Measurements from ENCODE around the gene MRPL1. TPM values are rescaled to one million over a fixed set of nuclear protein-coding genes. Genes with fewer than 3 reads are reported as not detected.
"Not testable (repeated sequence)": the region's sequence is repeated elsewhere in the genome, so short reads cannot be mapped to it uniquely, and the experiment has no call there.

Gene MRPL1
- total and polyA plus RNA-seq, 2 donors (not counting 1 experiment from before 2014, with no cell fraction given), result 25.4 to 35.6 TPM

GRCh38 chr4:77960367-77960766 lies 97.7 kb downstream of the MRPL1 start:
- H3K36me3 ChIP-seq (ENCODE audit: control insufficient read depth, insufficient read depth, low read length), result no peaks in the 10 kb centered on the region
- no peaks in the 10 kb centered on the region for H3K9me3 ChIP-seq (ENCODE audit: control insufficient read depth, insufficient read depth, low read depth, low read length)
- H3K27me3 ChIP-seq (ENCODE audit: control insufficient read depth, insufficient read depth, low read length), result no peaks in the 10 kb centered on the region
- no peaks in the 10 kb centered on the region for H4K20me1 ChIP-seq (ENCODE audit: control insufficient read depth, extremely low read depth, insufficient read depth, low read length)
- H3K4me1 ChIP-seq (ENCODE audit: control insufficient read depth, extremely low read depth, insufficient read depth, low read length), result no peaks in the 10 kb centered on the region
- no peaks in the 10 kb centered on the region for H3K79me2 ChIP-seq (ENCODE audit: control insufficient read depth, insufficient read depth, low read length)
- no peak overlapping the region for H3K27ac ChIP-seq (ENCODE audit: insufficient read depth, low read length)
- H3K4me3 ChIP-seq (replicated peaks in 1 of 4; ENCODE audit: control extremely low read depth in 1 of 4, insufficient read depth in 1 of 4, low read depth in 3 of 4, low read length in 4 of 4), result no peak overlapping the region
- H2AFZ ChIP-seq (ENCODE audit: low read length), result no peak overlapping the region
- no peak for TF ChIP-seq CTCF (conservative IDR thresholded peaks at IDR 0.05 in 1 of 2, IDR thresholded peaks at IDR 0.05 in 1 of 2; ENCODE audit: low read depth in 1 of 2, low read length in 2 of 2)
- no peak for TF ChIP-seq EZH2 (IDR thresholded peaks at IDR 0.05; ENCODE audit: low read length, missing control alignments)
- H3K4me2 ChIP-seq (ENCODE audit: extremely low read depth, insufficient read depth, low read length), result no peak overlapping the region
- no peak overlapping the region for H3K9ac ChIP-seq (ENCODE audit: insufficient read depth, low read length)
- DNase-seq (ENCODE audit: low read depth in 2 of 2), result no peak

GRCh38 chr4:77963004-77963403 lies 100.4 kb downstream of the MRPL1 start:
- H3K4me1 ChIP-seq (ENCODE audit: control insufficient read depth, extremely low read depth, insufficient read depth, low read length), result no peaks in the 10 kb centered on the region
- TF ChIP-seq CTCF (conservative IDR thresholded peaks at IDR 0.05 in 1 of 2, IDR thresholded peaks at IDR 0.05 in 1 of 2; ENCODE audit: low read depth in 1 of 2, low read length in 2 of 2) (no peak), EZH2 (IDR thresholded peaks at IDR 0.05; ENCODE audit: low read length, missing control alignments) (no peak)
- no peaks in the 10 kb centered on the region for H3K9me3 ChIP-seq (ENCODE audit: control insufficient read depth, insufficient read depth, low read depth, low read length)
- no peak overlapping the region for H3K4me3 ChIP-seq (replicated peaks in 1 of 4; ENCODE audit: control extremely low read depth in 1 of 4, insufficient read depth in 1 of 4, low read depth in 3 of 4, low read length in 4 of 4)
- no peaks in the 10 kb centered on the region for H3K36me3 ChIP-seq (ENCODE audit: control insufficient read depth, insufficient read depth, low read length)
- no peaks in the 10 kb centered on the region for H3K27me3 ChIP-seq (ENCODE audit: control insufficient read depth, insufficient read depth, low read length)
- H2AFZ ChIP-seq (ENCODE audit: low read length), result no peak overlapping the region
- no peak for DNase-seq (ENCODE audit: low read depth in 2 of 2)
- H3K27ac ChIP-seq (ENCODE audit: insufficient read depth, low read length), result no peak overlapping the region
- H3K4me2 ChIP-seq (ENCODE audit: extremely low read depth, insufficient read depth, low read length), result no peak overlapping the region
- no peaks in the 10 kb centered on the region for H3K79me2 ChIP-seq (ENCODE audit: control insufficient read depth, insufficient read depth, low read length)
- no peaks in the 10 kb centered on the region for H4K20me1 ChIP-seq (ENCODE audit: control insufficient read depth, extremely low read depth, insufficient read depth, low read length)
- no peak overlapping the region for H3K9ac ChIP-seq (ENCODE audit: insufficient read depth, low read length)

- not testable (repeated sequence) for H3K9ac ChIP-seq (ENCODE audit: insufficient read depth, low read length); H3K9me3 ChIP-seq (ENCODE audit: control insufficient read depth, insufficient read depth, low read depth, low read length); H4K20me1 ChIP-seq (ENCODE audit: control insufficient read depth, extremely low read depth, insufficient read depth, low read length)
Observed at GRCh38 chr4:77973657-77974056, 111.0 kb downstream of the MRPL1 start.

GRCh38 chr4:77982900-77983540 lies 120.4 kb downstream of the MRPL1 start:
- not testable (repeated sequence) for H3K9me3 ChIP-seq (ENCODE audit: control insufficient read depth, insufficient read depth, low read depth, low read length); H4K20me1 ChIP-seq (ENCODE audit: control insufficient read depth, extremely low read depth, insufficient read depth, low read length); H3K27ac ChIP-seq (ENCODE audit: insufficient read depth, low read length); H3K4me1 ChIP-seq (ENCODE audit: control insufficient read depth, extremely low read depth, insufficient read depth, low read length); H3K9ac ChIP-seq (ENCODE audit: insufficient read depth, low read length); H3K79me2 ChIP-seq (ENCODE audit: control insufficient read depth, insufficient read depth, low read length); H2AFZ ChIP-seq (ENCODE audit: low read length); H3K4me3 ChIP-seq (replicated peaks in 1 of 4; ENCODE audit: control extremely low read depth in 1 of 4, insufficient read depth in 1 of 4, low read depth in 3 of 4, low read length in 4 of 4); DNase-seq (ENCODE audit: low read depth in 2 of 2); H3K36me3 ChIP-seq (ENCODE audit: control insufficient read depth, insufficient read depth, low read length); H3K27me3 ChIP-seq (ENCODE audit: control insufficient read depth, insufficient read depth, low read length); H3K4me2 ChIP-seq (ENCODE audit: extremely low read depth, insufficient read depth, low read length)

More at GRCh38 chr4:77973657-77974056, 111.0 kb downstream of the MRPL1 start:
- H2AFZ ChIP-seq (ENCODE audit: low read length); H3K27ac ChIP-seq (ENCODE audit: insufficient read depth, low read length); H3K79me2 ChIP-seq (ENCODE audit: control insufficient read depth, insufficient read depth, low read length); H3K27me3 ChIP-seq (ENCODE audit: control insufficient read depth, insufficient read depth, low read length); H3K4me1 ChIP-seq (ENCODE audit: control insufficient read depth, extremely low read depth, insufficient read depth, low read length); H3K4me3 ChIP-seq (replicated peaks in 1 of 4; ENCODE audit: control extremely low read depth in 1 of 4, insufficient read depth in 1 of 4, low read depth in 3 of 4, low read length in 4 of 4); H3K4me2 ChIP-seq (ENCODE audit: extremely low read depth, insufficient read depth, low read length); DNase-seq (ENCODE audit: low read depth in 2 of 2); H3K36me3 ChIP-seq (ENCODE audit: control insufficient read depth, insufficient read depth, low read length): not testable (repeated sequence)

- H3K79me2 ChIP-seq (ENCODE audit: control insufficient read depth, insufficient read depth, low read length); H3K4me3 ChIP-seq (replicated peaks in 1 of 4; ENCODE audit: control extremely low read depth in 1 of 4, insufficient read depth in 1 of 4, low read depth in 3 of 4, low read length in 4 of 4); H3K36me3 ChIP-seq (ENCODE audit: control insufficient read depth, insufficient read depth, low read length); H3K4me2 ChIP-seq (ENCODE audit: extremely low read depth, insufficient read depth, low read length); H3K9me3 ChIP-seq (ENCODE audit: control insufficient read depth, insufficient read depth, low read depth, low read length); H2AFZ ChIP-seq (ENCODE audit: low read length); DNase-seq (ENCODE audit: low read depth in 2 of 2); H3K4me1 ChIP-seq (ENCODE audit: control insufficient read depth, extremely low read depth, insufficient read depth, low read length); H3K27ac ChIP-seq (ENCODE audit: insufficient read depth, low read length); H3K27me3 ChIP-seq (ENCODE audit: control insufficient read depth, insufficient read depth, low read length); H3K9ac ChIP-seq (ENCODE audit: insufficient read depth, low read length); H4K20me1 ChIP-seq (ENCODE audit: control insufficient read depth, extremely low read depth, insufficient read depth, low read length): not testable (repeated sequence)
Observed at GRCh38 chr4:77983612-77984311, 121.1 kb downstream of the MRPL1 start.

Data from fibroblast of lung (primary cell).